ENCODE results near the gene DNASE2B. TPM values are rescaled to one million over a fixed set of nuclear protein-coding genes. Genes with fewer than 3 reads are reported as not detected.

DNASE2B gene
- total RNA-seq, 1 donor: not detected

GRCh38 chr1:84406346-84406861, 8.1 kb downstream of the DNASE2B start:
- peak; percentile 77 for DNase-seq (ENCODE audit: insufficient read length, low spot score, missing footprints)
- H4K20me1 ChIP-seq (ENCODE audit: insufficient read depth, low read length): no peaks in the 10 kb centered on the region
- H3K4me2 ChIP-seq (ENCODE audit: insufficient read depth, low read length): no peak overlapping the region
- TF ChIP-seq, protein P1, sequence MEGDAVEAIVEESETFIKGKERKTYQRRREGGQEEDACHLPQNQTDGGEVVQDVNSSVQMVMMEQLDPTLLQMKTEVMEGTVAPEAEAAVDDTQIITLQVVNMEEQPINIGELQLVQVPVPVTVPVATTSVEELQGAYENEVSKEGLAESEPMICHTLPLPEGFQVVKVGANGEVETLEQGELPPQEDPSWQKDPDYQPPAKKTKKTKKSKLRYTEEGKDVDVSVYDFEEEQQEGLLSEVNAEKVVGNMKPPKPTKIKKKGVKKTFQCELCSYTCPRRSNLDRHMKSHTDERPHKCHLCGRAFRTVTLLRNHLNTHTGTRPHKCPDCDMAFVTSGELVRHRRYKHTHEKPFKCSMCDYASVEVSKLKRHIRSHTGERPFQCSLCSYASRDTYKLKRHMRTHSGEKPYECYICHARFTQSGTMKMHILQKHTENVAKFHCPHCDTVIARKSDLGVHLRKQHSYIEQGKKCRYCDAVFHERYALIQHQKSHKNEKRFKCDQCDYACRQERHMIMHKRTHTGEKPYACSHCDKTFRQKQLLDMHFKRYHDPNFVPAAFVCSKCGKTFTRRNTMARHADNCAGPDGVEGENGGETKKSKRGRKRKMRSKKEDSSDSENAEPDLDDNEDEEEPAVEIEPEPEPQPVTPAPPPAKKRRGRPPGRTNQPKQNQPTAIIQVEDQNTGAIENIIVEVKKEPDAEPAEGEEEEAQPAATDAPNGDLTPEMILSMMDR (IDR thresholded peaks at IDR 0.05; ENCODE audit: extremely low read depth, low read depth, low read length): no peak
- H3K4me3 ChIP-seq (ENCODE audit: insufficient read depth, low read length): no peak overlapping the region
- no peaks in the 10 kb centered on the region for H3K27me3 ChIP-seq (ENCODE audit: insufficient read depth, low read length)
- H3K9me3 ChIP-seq (ENCODE audit: low read depth, low read length): no peaks in the 10 kb centered on the region
- H3K36me3 ChIP-seq (ENCODE audit: insufficient read depth, low read length): no peaks in the 10 kb centered on the region
- H3K79me2 ChIP-seq (ENCODE audit: insufficient read depth, low read length): no peaks in the 10 kb centered on the region
- H2AFZ ChIP-seq (ENCODE audit: low read length): no peak overlapping the region
- no peak overlapping the region for H3K27ac ChIP-seq (ENCODE audit: low read depth, low read length)
- peaks cover 16% of the 10 kb centered on the region for H3K4me1 ChIP-seq (ENCODE audit: insufficient read depth, low read length)

DNA sequence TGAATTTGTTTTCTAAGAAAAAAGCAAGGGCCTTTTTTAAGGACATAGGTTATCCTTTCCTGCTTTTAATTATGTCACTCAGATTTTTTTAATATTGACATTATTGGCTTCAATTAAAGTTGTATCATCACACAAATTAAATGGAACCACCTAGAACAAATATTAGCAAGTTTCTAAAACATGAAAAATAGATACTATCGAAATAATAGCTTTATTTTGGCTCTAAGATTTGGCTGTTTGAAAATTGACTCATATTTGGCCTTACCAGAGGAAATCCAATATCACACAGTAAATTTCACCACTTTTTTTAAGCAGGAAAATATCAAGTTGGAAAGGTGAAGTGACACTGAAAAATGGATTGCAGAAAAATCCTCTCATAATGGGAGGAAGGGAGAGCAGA, 9.2 kb downstream of the DNASE2B start:
- Histone ChIP-seq H3K4me3 (ENCODE audit: insufficient read depth, low read length) (no peak overlapping the region), H3K79me2 (ENCODE audit: insufficient read depth, low read length) (no peaks in the 10 kb centered on the region), H2AFZ (ENCODE audit: low read length) (no peak overlapping the region), H4K20me1 (ENCODE audit: insufficient read depth, low read length) (no peaks in the 10 kb centered on the region), H3K27ac (ENCODE audit: low read depth, low read length) (no peak overlapping the region), H3K4me1 (ENCODE audit: insufficient read depth, low read length) (peaks cover 20% of the 10 kb centered on the region), H3K4me2 (ENCODE audit: insufficient read depth, low read length) (no peak overlapping the region), H3K36me3 (ENCODE audit: insufficient read depth, low read length) (no peaks in the 10 kb centered on the region), H3K27me3 (ENCODE audit: insufficient read depth, low read length) (no peaks in the 10 kb centered on the region), H3K9me3 (ENCODE audit: low read depth, low read length) (no peaks in the 10 kb centered on the region)
- no peak for DNase-seq (ENCODE audit: insufficient read length, low spot score, missing footprints)
- TF ChIP-seq, protein P1 (IDR thresholded peaks at IDR 0.05; ENCODE audit: extremely low read depth, low read depth, low read length): no peak

- H3K4me1 ChIP-seq (ENCODE audit: insufficient read depth, low read length): peaks cover 24% of the 10 kb centered on the region
- H2AFZ ChIP-seq (ENCODE audit: low read length): no peak overlapping the region
- DNase-seq (ENCODE audit: insufficient read length, low spot score, missing footprints): no peak
Measured at GRCh38 chr1:84407958-84408422, 9.7 kb downstream of the DNASE2B start.

GRCh38 chr1:84409888-84410287, 11.6 kb downstream of the DNASE2B start:
- H4K20me1 ChIP-seq (ENCODE audit: insufficient read depth, low read length): no peaks in the 10 kb centered on the region

More at GRCh38 chr1:84407958-84408422, 9.7 kb downstream of the DNASE2B start:
- Histone ChIP-seq H3K27ac (ENCODE audit: low read depth, low read length) (no peak overlapping the region), H4K20me1 (ENCODE audit: insufficient read depth, low read length) (no peaks in the 10 kb centered on the region), H3K27me3 (ENCODE audit: insufficient read depth, low read length) (no peaks in the 10 kb centered on the region), H3K36me3 (ENCODE audit: insufficient read depth, low read length) (no peaks in the 10 kb centered on the region), H3K9me3 (ENCODE audit: low read depth, low read length) (no peaks in the 10 kb centered on the region), H3K4me3 (ENCODE audit: insufficient read depth, low read length) (no peak overlapping the region), H3K4me2 (ENCODE audit: insufficient read depth, low read length) (no peak overlapping the region), H3K79me2 (ENCODE audit: insufficient read depth, low read length) (no peaks in the 10 kb centered on the region)
- TF ChIP-seq, protein P1 (IDR thresholded peaks at IDR 0.05; ENCODE audit: extremely low read depth, low read depth, low read length): no peak

More at GRCh38 chr1:84409888-84410287, 11.6 kb downstream of the DNASE2B start:
- Histone ChIP-seq H3K4me1 (ENCODE audit: insufficient read depth, low read length) (peaks cover 27% of the 10 kb centered on the region), H3K36me3 (ENCODE audit: insufficient read depth, low read length) (no peaks in the 10 kb centered on the region), H3K27ac (ENCODE audit: low read depth, low read length) (no peak overlapping the region), H3K9me3 (ENCODE audit: low read depth, low read length) (no peaks in the 10 kb centered on the region), H2AFZ (ENCODE audit: low read length) (no peak overlapping the region), H3K79me2 (ENCODE audit: insufficient read depth, low read length) (no peaks in the 10 kb centered on the region), H3K4me2 (ENCODE audit: insufficient read depth, low read length) (no peak overlapping the region), H3K27me3 (ENCODE audit: insufficient read depth, low read length) (no peaks in the 10 kb centered on the region), H3K4me3 (ENCODE audit: insufficient read depth, low read length) (no peak overlapping the region)
- TF ChIP-seq, protein P1 (IDR thresholded peaks at IDR 0.05; ENCODE audit: extremely low read depth, low read depth, low read length): no peak
- DNase-seq (ENCODE audit: insufficient read length, low spot score, missing footprints): no peak

Measured in osteoblast (primary cell).